GM23338 (cell line): ENCODE results near the gene POLR3E. TPM values are rescaled to one million over a fixed set of nuclear protein-coding genes. Genes with fewer than 3 reads are reported as not detected.

ENCODE experiments used
- ATAC-seq: fragments of 200-7000 bp; cut with Tn5 transposase; 3 replicates; pipeline ENCODE4 v1.9.1; 2020
- DNase-seq: peaks from one replicate; pipeline ENCODE4 v3.0.0-alpha.2; 2015; ENCODE audit warnings: low spot score
- H2AFZ ChIP-seq: fragments of 200-600 bp; sonication (generic); 2 replicates; pipeline ENCODE4 v1.8.0; 2016; ENCODE audit warnings: antibody characterized with exemption, mild to moderate bottlenecking, moderate library complexity
- H3F3A ChIP-seq: fragments of 200-600 bp; sonication (generic); replicated peaks from 2 replicates; pipeline ENCODE4 v1.8.0; 2017; ENCODE audit warnings: antibody characterized with exemption, mixed run types, low read depth
- H3K27ac ChIP-seq: fragments of 200-600 bp; sonication (generic); 2 replicates; pipeline ENCODE4 v1.6.1; 2016; ENCODE audit warnings: low read depth
- H3K27me3 ChIP-seq: fragments of 200-600 bp; sonication (generic); 2 replicates; pipeline ENCODE4 v1.8.0; 2016; ENCODE audit warnings: mild to moderate bottlenecking, mixed run types, moderate library complexity; ENCODE audit not compliant: insufficient read depth
- H3K36me3 ChIP-seq: fragments of 200-600 bp; sonication (generic); 2 replicates; pipeline ENCODE4 v1.8.0; 2016; ENCODE audit warnings: mild to moderate bottlenecking; ENCODE audit not compliant: insufficient read depth
- H3K4me1 ChIP-seq: fragments of 200-600 bp; sonication (generic); 2 replicates; pipeline ENCODE4 v1.8.0; 2016; ENCODE audit warnings: mild to moderate bottlenecking, moderate library complexity; ENCODE audit not compliant: insufficient read depth
- H3K4me2 ChIP-seq: fragments of 200-600 bp; sonication (generic); 2 replicates; pipeline ENCODE4 v1.7.1; 2017; ENCODE audit warnings: mixed run types
- H3K4me3 ChIP-seq: fragments of 200-600 bp; sonication (generic); 2 replicates; pipeline ENCODE4 v1.6.1; 2016; ENCODE audit warnings: mixed run types
- H3K79me2 ChIP-seq: fragments of 200-600 bp; sonication (generic); replicated peaks from 2 replicates; pipeline ENCODE4 v1.8.0; 2017; ENCODE audit warnings: mild to moderate bottlenecking; ENCODE audit not compliant: insufficient read depth
- H3K9me2 ChIP-seq: fragments of 200-600 bp; sonication (generic); 2 replicates; pipeline ENCODE4 v1.8.0; 2017; ENCODE audit not compliant: insufficient read depth
- H4K20me1 ChIP-seq: fragments of 200-600 bp; sonication (generic); replicated peaks from 2 replicates; pipeline ENCODE4 v1.8.0; 2017; ENCODE audit warnings: mild to moderate bottlenecking; ENCODE audit not compliant: insufficient read depth
- H3K27ac Mint-ChIP-seq: 2 replicates; pipeline ENCODE4 v1.8.0; 2020; ENCODE audit warnings: inconsistent platforms, mild to moderate bottlenecking, moderate library complexity, mixed read lengths
- H3K27me3 Mint-ChIP-seq: 3 replicates; pipeline ENCODE4 v1.8.0; 2022; ENCODE audit warnings: low read depth, mild to moderate bottlenecking, moderate library complexity, mixed read lengths, inconsistent platforms; ENCODE audit not compliant: insufficient read depth, poor library complexity
- H3K36me3 Mint-ChIP-seq: 3 replicates; pipeline ENCODE4 v1.8.0; 2021; ENCODE audit warnings: low read depth, mild to moderate bottlenecking, inconsistent platforms, moderate library complexity, mixed read lengths
- H3K4me1 Mint-ChIP-seq: 3 replicates; pipeline ENCODE4 v1.8.0; 2020; ENCODE audit warnings: mild to moderate bottlenecking, inconsistent platforms, mixed read lengths
- H3K4me3 Mint-ChIP-seq: 3 replicates; pipeline ENCODE4 v1.8.0; 2021; ENCODE audit warnings: moderate library complexity, mild to moderate bottlenecking, inconsistent platforms, mixed read lengths
- H3K9me3 Mint-ChIP-seq: 3 replicates; pipeline ENCODE4 v1.8.0; 2020; ENCODE audit warnings: moderate library complexity, mild to moderate bottlenecking, inconsistent platforms, mixed read lengths
- CREB1 ChIP-seq: fragments of 250-450 bp; sonication (Bioruptor Pico); IDR thresholded peaks from 2 replicates; pipeline ENCODE4 v1.5.0; 2020; ENCODE audit warnings: low read depth, mild to moderate bottlenecking, moderate library complexity
- ETS1 ChIP-seq: IDR thresholded peaks from 2 replicates; pipeline ENCODE4 v1.6.1; 2016; ENCODE audit warnings: antibody characterized with exemption
- EZH2 ChIP-seq: fragments of 200-600 bp; sonication (generic); IDR thresholded peaks from one replicate; pipeline ENCODE4 v1.8.0; 2017; ENCODE audit warnings: antibody characterized with exemption, mild to moderate bottlenecking, low read depth; ENCODE audit not compliant: unreplicated experiment
- EZH2phosphoT487 ChIP-seq: fragments of 200-600 bp; sonication (generic); IDR thresholded peaks from one replicate; pipeline ENCODE4 v1.8.1; 2018; ENCODE audit warnings: antibody characterized with exemption; ENCODE audit not compliant: unreplicated experiment
- JUNB ChIP-seq: IDR thresholded peaks from one replicate; pipeline ENCODE4 v1.6.1; 2016; ENCODE audit warnings: antibody characterized with exemption; ENCODE audit not compliant: unreplicated experiment
- NANOG ChIP-seq: IDR thresholded peaks from 2 replicates; pipeline ENCODE4 v1.6.1; 2016; ENCODE audit warnings: antibody characterized with exemption, borderline replicate concordance
- POLR2AphosphoS5 ChIP-seq: IDR thresholded peaks from 2 replicates; pipeline ENCODE4 v1.6.1; 2016; ENCODE audit warnings: antibody characterized with exemption, low read depth
- STAT1 ChIP-seq: IDR thresholded peaks from one replicate; pipeline ENCODE4 v1.6.1; 2016; ENCODE audit warnings: antibody characterized with exemption; ENCODE audit not compliant: unreplicated experiment
- ZNF114 ChIP-seq: fragments of 250-450 bp; sonication (Bioruptor Pico); IDR thresholded peaks from 2 replicates; pipeline ENCODE4 v1.5.0; 2020; ENCODE audit warnings: mild to moderate bottlenecking, moderate library complexity
- ZNF331 ChIP-seq: fragments of 250-450 bp; sonication (Bioruptor Pico); IDR thresholded peaks from 2 replicates; pipeline ENCODE4 v1.5.0; 2020; ENCODE audit warnings: low read depth, mild to moderate bottlenecking, moderate library complexity
- polyA plus RNA-seq: library from polyadenylated mRNA; unstranded; fragments of >200 nt; fragmentation: Nextera tagmentation; extraction: Ambion mirVana; gene quantifications from 2 replicates; pipeline ENCODE4 v1.2.1, GENCODE V29; 2016
- total RNA-seq: library from RNA; depleted of rRNA; stranded (reverse); fragments of >200 nt; shearing (Covaris generic); gene quantifications from 2 replicates; pipeline ENCODE4 v1.2.3, GENCODE V29; 2014
- TF ChIP-seq, protein P1 (sequence below): fragments of 250-450 bp; sonication (Bioruptor Pico); IDR thresholded peaks from 2 replicates; pipeline ENCODE4 v1.5.0; 2020; ENCODE audit warnings: mild to moderate bottlenecking, moderate library complexity
- TF ChIP-seq, protein P2 (sequence below), 2 experiments: fragments of 200-600 bp in 1 of 2; sonication (generic) in 1 of 2; conservative IDR thresholded peaks; 2 replicates each; pipeline versions ENCODE4 v1.5.1 to v1.6.1; 2016 to 2017; ENCODE audit warnings: antibody characterized with exemption in 2 of 2, low read depth in 2 of 2, mild to moderate bottlenecking in 2 of 2, moderate library complexity in 1 of 2
- TF ChIP-seq, protein P3 (sequence below): IDR thresholded peaks from one replicate; pipeline ENCODE4 v1.6.1; 2018; ENCODE audit warnings: antibody characterized with exemption; ENCODE audit not compliant: unreplicated experiment

POLR3E gene
- total and polyA plus RNA-seq, 2 experiments from 2014 or later: 62.7 to 141 TPM

DNA sequence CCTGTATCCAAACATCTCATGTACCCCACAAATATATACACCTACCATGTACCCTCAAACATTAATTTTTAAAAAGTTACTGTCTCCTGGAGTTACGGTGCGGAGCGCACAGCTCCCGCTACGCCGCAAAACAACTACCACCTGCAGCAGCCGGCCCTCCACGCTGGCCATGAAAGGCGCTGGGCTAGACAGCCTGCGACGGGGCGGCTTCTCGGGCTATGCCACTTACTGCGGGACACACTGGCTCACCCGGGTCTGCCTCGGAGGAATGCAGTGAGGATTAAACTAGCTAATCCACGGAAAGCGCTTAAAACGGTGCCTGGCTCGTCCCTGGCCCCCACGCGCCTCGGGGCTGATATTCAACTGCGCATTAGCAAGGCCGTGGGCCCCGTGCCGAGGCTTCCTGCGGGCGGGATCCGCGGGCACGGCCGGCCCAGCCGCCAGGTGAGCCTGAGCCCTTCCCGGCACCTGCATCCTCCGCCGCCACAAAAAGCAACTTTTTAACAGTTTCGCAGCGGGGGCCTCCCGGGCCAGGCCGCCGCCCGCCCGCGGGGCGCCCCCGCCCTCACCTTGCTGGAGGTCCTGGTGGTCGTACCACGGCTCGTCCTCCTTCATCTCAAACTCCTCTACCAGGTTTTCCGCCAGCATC lies 76.6 kb downstream of the POLR3E start:
- Mint-ChIP-seq H3K9me3 (no peaks in the 10 kb centered on the region), H3K27me3 (peaks cover 12% of the 10 kb centered on the region), H3K27ac (peak overlapping the region; percentile 91; the same call in 1 of the 2 replicates), H3K36me3 (peaks cover 8% of the 10 kb centered on the region), H3K4me1 (peaks cover 40% of the 10 kb centered on the region), H3K4me3 (peak overlapping the region; percentile 92)
- TF ChIP-seq ETS1 (no peak), NANOG (no peak), JUNB (no peak), EZH2phosphoT487 (no peak), ZNF331 (CRISPR knock-in tag) (no peak), CREB1 (CRISPR knock-in tag) (no peak), ZNF114 (CRISPR knock-in tag) (no peak), STAT1 (no peak), EZH2 (no peak), POLR2AphosphoS5 (no peak)
- TF ChIP-seq, protein P1, sequence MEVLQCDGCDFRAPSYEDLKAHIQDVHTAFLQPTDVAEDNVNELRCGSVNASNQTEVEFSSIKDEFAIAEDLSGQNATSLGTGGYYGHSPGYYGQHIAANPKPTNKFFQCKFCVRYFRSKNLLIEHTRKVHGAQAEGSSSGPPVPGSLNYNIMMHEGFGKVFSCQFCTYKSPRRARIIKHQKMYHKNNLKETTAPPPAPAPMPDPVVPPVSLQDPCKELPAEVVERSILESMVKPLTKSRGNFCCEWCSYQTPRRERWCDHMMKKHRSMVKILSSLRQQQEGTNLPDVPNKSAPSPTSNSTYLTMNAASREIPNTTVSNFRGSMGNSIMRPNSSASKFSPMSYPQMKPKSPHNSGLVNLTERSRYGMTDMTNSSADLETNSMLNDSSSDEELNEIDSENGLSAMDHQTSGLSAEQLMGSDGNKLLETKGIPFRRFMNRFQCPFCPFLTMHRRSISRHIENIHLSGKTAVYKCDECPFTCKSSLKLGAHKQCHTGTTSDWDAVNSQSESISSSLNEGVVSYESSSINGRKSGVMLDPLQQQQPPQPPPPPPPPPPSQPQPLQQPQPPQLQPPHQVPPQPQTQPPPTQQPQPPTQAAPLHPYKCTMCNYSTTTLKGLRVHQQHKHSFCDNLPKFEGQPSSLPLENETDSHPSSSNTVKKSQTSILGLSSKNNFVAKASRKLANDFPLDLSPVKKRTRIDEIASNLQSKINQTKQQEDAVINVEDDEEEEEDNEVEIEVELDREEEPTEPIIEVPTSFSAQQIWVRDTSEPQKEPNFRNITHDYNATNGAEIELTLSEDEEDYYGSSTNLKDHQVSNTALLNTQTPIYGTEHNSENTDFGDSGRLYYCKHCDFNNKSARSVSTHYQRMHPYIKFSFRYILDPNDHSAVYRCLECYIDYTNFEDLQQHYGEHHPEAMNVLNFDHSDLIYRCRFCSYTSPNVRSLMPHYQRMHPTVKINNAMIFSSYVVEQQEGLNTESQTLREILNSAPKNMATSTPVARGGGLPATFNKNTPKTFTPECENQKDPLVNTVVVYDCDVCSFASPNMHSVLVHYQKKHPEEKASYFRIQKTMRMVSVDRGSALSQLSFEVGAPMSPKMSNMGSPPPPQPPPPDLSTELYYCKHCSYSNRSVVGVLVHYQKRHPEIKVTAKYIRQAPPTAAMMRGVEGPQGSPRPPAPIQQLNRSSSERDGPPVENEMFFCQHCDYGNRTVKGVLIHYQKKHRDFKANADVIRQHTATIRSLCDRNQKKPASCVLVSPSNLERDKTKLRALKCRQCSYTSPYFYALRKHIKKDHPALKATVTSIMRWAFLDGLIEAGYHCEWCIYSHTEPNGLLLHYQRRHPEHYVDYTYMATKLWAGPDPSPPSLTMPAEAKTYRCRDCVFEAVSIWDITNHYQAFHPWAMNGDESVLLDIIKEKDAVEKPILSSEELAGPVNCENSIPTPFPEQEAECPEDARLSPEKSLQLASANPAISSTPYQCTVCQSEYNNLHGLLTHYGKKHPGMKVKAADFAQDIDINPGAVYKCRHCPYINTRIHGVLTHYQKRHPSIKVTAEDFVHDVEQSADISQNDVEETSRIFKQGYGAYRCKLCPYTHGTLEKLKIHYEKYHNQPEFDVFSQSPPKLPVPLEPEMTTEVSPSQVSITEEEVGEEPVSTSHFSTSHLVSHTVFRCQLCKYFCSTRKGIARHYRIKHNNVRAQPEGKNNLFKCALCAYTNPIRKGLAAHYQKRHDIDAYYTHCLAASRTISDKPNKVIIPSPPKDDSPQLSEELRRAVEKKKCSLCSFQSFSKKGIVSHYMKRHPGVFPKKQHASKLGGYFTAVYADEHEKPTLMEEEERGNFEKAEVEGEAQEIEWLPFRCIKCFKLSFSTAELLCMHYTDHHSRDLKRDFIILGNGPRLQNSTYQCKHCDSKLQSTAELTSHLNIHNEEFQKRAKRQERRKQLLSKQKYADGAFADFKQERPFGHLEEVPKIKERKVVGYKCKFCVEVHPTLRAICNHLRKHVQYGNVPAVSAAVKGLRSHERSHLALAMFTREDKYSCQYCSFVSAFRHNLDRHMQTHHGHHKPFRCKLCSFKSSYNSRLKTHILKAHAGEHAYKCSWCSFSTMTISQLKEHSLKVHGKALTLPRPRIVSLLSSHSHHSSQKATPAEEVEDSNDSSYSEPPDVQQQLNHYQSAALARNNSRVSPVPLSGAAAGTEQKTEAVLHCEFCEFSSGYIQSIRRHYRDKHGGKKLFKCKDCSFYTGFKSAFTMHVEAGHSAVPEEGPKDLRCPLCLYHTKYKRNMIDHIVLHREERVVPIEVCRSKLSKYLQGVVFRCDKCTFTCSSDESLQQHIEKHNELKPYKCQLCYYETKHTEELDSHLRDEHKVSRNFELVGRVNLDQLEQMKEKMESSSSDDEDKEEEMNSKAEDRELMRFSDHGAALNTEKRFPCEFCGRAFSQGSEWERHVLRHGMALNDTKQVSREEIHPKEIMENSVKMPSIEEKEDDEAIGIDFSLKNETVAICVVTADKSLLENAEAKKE: no peak
- TF ChIP-seq, protein P2, sequence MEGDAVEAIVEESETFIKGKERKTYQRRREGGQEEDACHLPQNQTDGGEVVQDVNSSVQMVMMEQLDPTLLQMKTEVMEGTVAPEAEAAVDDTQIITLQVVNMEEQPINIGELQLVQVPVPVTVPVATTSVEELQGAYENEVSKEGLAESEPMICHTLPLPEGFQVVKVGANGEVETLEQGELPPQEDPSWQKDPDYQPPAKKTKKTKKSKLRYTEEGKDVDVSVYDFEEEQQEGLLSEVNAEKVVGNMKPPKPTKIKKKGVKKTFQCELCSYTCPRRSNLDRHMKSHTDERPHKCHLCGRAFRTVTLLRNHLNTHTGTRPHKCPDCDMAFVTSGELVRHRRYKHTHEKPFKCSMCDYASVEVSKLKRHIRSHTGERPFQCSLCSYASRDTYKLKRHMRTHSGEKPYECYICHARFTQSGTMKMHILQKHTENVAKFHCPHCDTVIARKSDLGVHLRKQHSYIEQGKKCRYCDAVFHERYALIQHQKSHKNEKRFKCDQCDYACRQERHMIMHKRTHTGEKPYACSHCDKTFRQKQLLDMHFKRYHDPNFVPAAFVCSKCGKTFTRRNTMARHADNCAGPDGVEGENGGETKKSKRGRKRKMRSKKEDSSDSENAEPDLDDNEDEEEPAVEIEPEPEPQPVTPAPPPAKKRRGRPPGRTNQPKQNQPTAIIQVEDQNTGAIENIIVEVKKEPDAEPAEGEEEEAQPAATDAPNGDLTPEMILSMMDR (conservative IDR thresholded peaks at IDR 0.05; ENCODE audit: low read depth in 2 of 2): no peak
- TF ChIP-seq, protein P3, sequence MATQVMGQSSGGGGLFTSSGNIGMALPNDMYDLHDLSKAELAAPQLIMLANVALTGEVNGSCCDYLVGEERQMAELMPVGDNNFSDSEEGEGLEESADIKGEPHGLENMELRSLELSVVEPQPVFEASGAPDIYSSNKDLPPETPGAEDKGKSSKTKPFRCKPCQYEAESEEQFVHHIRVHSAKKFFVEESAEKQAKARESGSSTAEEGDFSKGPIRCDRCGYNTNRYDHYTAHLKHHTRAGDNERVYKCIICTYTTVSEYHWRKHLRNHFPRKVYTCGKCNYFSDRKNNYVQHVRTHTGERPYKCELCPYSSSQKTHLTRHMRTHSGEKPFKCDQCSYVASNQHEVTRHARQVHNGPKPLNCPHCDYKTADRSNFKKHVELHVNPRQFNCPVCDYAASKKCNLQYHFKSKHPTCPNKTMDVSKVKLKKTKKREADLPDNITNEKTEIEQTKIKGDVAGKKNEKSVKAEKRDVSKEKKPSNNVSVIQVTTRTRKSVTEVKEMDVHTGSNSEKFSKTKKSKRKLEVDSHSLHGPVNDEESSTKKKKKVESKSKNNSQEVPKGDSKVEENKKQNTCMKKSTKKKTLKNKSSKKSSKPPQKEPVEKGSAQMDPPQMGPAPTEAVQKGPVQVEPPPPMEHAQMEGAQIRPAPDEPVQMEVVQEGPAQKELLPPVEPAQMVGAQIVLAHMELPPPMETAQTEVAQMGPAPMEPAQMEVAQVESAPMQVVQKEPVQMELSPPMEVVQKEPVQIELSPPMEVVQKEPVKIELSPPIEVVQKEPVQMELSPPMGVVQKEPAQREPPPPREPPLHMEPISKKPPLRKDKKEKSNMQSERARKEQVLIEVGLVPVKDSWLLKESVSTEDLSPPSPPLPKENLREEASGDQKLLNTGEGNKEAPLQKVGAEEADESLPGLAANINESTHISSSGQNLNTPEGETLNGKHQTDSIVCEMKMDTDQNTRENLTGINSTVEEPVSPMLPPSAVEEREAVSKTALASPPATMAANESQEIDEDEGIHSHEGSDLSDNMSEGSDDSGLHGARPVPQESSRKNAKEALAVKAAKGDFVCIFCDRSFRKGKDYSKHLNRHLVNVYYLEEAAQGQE: no peak
- peak; percentile 61 for DNase-seq
- peak; percentile 19 for ATAC-seq
- peaks cover 24% of the 10 kb centered on the region for H4K20me1 ChIP-seq
- H3K36me3 ChIP-seq: no peaks in the 10 kb centered on the region
- H3K9me2 ChIP-seq: no peaks in the 10 kb centered on the region
- H3K4me1 ChIP-seq: peaks cover 36% of the 10 kb centered on the region
- peaks cover 53% of the 10 kb centered on the region for H3K79me2 ChIP-seq
- H3F3A ChIP-seq: 0 out of 2 replicates have a peak, but pooled peaks cover 5% of the 10 kb centered on the region
- H3K27me3 ChIP-seq: peaks cover 13% of the 10 kb centered on the region
- no peak overlapping the region for H3K27ac ChIP-seq
- peak overlapping the region; percentile 98 for H3K4me2 ChIP-seq
- peak overlapping the region; percentile 70 for H2AFZ ChIP-seq
- H3K4me3 ChIP-seq: peak overlapping the region; percentile 93
